ENCODE measurements around the gene HOXD12.

The HOXD12 gene, protein sequence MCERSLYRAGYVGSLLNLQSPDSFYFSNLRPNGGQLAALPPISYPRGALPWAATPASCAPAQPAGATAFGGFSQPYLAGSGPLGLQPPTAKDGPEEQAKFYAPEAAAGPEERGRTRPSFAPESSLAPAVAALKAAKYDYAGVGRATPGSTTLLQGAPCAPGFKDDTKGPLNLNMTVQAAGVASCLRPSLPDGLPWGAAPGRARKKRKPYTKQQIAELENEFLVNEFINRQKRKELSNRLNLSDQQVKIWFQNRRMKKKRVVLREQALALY

DNA sequence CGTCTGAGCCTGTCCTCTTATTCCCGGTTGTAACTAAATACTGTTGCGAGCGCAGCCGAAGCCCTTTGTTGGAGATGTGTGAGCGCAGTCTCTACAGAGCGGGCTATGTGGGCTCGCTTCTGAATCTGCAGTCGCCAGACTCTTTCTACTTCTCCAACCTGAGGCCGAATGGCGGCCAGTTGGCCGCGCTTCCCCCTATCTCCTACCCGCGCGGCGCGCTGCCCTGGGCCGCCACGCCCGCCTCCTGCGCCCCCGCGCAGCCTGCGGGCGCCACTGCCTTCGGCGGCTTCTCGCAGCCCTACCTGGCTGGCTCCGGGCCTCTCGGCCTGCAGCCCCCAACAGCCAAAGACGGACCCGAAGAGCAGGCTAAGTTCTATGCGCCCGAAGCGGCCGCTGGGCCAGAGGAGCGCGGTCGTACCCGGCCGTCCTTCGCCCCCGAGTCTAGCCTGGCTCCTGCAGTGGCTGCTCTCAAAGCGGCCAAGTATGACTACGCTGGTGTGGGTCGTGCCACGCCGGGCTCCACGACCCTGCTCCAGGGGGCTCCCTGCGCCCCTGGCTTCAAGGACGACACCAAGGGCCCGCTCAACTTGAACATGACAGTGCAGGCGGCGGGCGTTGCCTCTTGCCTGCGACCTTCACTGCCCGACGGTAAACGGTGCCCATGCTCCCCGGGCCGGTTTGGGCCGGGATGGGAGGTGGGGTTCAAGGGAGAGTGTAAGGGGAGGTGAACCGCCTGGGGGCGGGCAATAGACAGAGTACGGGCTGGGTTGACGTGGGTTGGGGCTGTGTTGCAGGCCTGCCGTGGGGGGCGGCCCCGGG lies at the start of gene HOXD12:
HOXD12 (plus strand) TSS at position 68 of the 819 bp plus-strand sequence; CDS start at position 75, 7 bp downstream.
- no peak for DNase-seq

DNA sequence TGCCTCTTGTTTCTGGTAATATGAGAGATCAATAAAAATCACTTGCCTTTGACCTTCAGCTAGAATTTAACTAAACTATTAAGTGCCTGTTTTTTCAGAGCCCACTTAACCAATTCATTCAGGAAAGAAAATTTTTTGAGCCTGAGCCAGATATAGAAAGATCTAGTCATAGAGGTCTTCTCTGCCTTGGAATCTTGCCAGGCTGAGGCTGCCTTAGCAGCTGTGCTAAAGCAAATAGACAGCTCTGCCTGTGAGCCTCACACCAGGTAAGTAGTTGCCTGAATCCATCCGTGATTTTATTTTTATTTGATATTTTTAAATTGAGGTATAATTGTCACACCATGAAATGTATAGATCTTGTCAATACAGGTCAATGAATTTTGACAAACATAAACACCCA lies 43.2 kb upstream of the HOXD12 start:
- no peak for DNase-seq

GRCh38 chr2:176063958-176064357 lies 35.6 kb upstream of the HOXD12 start:
- DNase-seq: no peak

DNA sequence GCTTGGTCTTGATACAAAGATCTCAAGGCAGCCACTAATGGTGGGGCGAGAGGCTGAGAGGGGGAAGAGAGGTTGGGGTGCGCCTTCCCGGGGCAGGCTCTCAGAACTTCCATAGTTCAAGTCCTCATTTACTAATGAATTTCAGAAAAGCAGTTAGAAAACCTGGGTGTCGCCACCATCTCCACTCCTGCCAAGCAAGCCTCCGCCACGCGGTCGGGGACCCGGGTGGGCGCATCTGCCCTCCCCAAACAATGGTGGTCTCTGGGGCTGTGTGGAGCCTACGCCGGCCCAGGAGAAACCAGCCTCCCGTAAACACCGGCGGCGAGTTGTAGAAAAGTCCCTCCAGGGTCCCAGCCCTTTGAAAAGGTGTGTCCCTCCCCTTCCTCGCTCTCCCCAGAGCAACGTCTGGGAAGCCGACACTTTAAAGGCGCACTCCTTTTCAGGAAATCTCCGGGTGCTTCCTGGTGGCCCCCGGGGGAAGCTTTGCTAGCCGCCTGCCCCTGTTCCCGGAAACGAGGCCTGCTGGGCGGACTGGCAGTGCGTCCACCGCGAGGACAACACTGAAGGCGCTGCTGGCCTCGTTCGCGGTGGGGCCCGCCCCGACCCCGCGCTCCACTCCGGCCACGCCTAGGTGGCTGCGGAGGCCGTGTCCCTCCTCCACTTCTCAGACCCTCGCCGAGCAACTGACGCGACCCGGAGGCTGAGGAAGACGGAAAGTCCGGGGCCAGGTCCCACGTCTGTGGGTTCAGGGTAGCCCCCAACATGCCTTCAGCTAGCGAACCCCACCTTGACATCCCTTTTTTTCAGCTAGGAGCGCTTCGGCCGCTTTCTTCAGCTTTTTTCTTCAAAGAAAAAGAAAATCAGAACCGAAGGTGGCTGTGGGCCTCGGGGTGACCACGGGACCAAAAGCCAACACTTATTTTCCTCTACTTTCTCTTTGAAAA lies 32.7 kb upstream of the HOXD12 start:
- no peak for DNase-seq

- no peak for DNase-seq
Observed at GRCh38 chr2:176067589-176068418, 31.8 kb upstream of the HOXD12 start.

- DNase-seq: no peak
Observed at GRCh38 chr2:176068419-176068832, 31.2 kb upstream of the HOXD12 start.

- DNase-seq: no peak
Observed at GRCh38 chr2:176071330-176072291, 28.0 kb upstream of the HOXD12 start.

GRCh38 chr2:176072292-176072669 lies 27.3 kb upstream of the HOXD12 start:
- DNase-seq: no peak

GRCh38 chr2:176072951-176073904 lies 26.4 kb upstream of the HOXD12 start:
- DNase-seq: no peak

DNA sequence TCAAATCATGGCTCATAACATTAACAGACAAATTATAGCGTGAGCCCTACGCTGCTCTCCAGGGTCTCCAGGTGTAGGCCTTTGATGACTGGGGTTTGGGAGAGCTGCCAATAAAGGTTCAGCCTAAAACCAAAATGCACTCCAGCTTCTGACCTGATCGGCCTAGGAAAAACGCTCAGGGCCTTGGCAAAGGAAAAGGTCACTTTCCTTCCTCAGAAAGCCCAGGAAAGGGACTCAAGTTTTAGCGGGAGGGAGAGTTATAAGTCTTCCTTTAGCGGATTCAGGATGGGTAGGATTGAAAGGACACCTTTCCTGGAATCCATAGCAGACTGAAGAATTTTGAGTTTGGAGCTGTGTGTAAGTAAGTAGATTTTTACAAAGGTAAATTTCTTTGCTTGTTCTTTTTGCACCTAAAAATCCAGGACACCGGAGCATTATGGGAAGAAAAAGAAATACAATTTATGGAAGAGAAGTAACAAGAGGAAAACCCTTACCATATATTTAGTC lies 24.6 kb upstream of the HOXD12 start:
- no peak for DNase-seq

DNA sequence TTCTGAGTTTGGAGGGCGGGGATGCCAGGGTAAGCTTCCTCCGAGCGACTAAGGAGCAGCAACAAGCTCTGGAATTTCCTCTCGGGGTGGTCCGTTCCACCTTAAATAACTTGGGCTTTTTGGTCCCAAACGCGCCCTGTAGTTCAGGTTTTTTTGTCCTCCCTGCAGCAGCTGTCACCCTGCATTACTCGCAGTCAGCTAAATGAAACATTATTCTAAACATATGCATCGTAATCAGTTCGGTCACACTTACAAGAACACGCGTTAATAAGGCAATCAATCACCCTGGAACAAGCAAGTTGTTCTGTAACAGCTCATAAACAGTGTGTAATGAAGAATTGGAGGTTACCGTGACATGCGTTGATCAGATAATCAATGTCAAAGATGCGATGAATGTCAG lies 24.1 kb upstream of the HOXD12 start:
- no peak for DNase-seq

DNA sequence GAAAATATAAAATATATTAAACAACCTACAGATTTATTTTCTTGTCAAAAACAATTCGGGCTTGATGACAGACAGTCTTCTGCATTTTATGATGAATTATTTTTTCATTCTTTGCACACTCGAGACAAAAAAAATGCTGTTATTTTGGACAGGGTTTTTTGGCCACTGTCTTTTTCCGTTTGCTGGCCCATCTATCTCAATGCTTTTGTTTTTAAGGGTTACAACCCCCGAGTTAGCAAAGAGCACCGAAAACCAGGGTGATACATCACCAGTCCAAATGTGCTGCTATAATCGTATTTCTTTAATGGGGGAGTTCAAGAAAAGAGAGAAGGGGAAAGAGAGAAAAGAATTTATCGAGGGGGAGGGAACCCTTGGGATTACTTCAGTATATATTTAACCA lies 23.5 kb upstream of the HOXD12 start:
- no peak for DNase-seq

GRCh38 chr2:176076796-176077195 lies 22.8 kb upstream of the HOXD12 start:
- DNase-seq: no peak

GRCh38 chr2:176078541-176079284 lies 20.9 kb upstream of the HOXD12 start:
- DNase-seq: no peak

GRCh38 chr2:176079285-176079830 lies 20.2 kb upstream of the HOXD12 start:
- DNase-seq: no peak

DNA sequence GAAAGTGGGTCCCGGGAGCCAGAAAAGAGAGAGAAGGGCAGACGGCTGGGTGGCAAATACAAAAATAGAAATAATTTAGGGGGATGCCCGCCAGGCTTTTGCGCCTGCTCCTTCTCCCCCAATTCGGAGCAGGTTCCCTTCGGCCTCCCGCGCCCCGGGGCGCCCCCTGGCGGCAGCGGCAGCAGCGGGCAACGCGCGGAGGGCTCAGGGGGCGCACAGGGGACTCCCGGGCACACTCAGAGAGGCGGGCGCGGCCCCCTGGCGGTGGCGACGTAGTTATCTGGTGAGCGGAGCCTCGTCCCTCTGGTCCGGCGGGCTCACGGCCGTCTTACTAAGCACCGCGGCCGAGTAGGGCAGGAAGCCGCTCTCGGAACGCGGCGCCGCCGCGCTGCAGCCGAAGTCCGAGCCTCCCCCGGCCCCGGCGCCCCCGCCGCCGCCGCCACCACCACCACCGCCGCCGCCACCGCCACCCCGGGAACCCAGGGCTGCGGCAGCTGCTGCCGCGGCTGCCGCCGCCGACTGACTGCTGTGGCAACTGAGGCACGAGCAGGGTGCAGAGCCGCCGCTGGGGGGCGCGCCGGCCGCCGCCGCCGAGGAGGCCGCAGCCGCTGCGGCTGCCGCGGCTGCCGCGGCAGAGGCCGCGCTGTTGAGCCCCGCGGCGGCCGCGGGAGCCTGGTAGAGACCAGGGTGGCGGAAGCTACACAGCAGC lies 19.6 kb upstream of the HOXD12 start:
- DNase-seq: no peak

DNA sequence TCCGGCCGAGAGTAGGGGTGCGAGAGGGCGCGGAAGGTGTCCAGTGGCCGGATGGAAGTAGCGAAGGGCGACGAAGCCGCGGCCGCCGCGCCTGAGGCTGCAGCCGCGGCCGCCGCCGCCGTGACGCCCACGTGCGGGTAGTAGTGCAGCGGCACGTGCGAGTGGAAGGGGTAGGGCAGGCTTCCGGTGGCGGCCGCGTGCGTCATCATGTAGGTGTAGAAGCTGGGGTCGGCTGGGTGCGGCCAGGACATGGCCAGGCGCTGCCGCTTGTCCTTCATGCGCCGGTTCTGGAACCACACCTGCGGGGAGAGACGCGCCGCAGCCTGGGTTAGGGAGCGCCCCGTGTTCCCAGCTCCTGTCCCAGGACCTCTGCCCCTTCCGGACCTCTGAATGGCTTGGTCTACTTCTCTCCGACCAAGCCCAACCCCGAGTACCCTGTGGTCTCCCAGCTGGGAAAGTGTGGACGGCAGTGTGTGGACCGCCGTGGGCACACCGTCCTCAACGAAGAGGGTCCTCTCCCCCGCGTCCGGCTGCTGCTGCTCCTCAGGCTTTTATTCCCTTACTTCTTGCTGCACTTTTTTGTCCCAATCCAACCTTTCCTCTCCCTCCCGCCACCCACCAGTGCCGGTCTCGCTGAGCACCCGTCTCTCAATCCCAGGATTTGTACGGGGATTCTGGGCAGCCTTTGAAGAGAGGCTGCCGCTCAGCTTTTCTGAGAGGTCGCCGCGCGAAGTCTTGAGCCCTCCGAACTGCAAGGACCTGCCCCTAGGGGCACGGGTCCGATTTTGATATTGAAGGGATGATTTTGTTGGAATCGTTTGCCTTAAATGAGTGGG lies 18.8 kb upstream of the HOXD12 start:
- no peak for DNase-seq
